Measurements from ENCODE around the gene EEPD1. TPM values are rescaled to one million over a fixed set of nuclear protein-coding genes. Genes with fewer than 3 reads are reported as not detected.

The EEPD1 gene
- total RNA-seq, 4 donors from 2014 or later, result 12.4 to 36.2 (median 20.4) TPM

GRCh38 chr7:36208426-36208825, 55.4 kb downstream of the EEPD1 start:
- ATAC-seq, result no peak
- no peaks in the 10 kb centered on the region for H3K27me3 ChIP-seq
- no peak overlapping the region for H3K4me3 ChIP-seq
- H3K4me1 ChIP-seq, result peaks cover 15 to 91% (median 36%) of the 10 kb centered on the region in 3 donors
- H3K36me3 ChIP-seq, result no peaks in the 10 kb centered on the region
- H3K9me3 ChIP-seq, result no peaks in the 10 kb centered on the region
- TF ChIP-seq, protein P1, sequence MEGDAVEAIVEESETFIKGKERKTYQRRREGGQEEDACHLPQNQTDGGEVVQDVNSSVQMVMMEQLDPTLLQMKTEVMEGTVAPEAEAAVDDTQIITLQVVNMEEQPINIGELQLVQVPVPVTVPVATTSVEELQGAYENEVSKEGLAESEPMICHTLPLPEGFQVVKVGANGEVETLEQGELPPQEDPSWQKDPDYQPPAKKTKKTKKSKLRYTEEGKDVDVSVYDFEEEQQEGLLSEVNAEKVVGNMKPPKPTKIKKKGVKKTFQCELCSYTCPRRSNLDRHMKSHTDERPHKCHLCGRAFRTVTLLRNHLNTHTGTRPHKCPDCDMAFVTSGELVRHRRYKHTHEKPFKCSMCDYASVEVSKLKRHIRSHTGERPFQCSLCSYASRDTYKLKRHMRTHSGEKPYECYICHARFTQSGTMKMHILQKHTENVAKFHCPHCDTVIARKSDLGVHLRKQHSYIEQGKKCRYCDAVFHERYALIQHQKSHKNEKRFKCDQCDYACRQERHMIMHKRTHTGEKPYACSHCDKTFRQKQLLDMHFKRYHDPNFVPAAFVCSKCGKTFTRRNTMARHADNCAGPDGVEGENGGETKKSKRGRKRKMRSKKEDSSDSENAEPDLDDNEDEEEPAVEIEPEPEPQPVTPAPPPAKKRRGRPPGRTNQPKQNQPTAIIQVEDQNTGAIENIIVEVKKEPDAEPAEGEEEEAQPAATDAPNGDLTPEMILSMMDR (IDR thresholded peaks at IDR 0.05), result no peak
- TF ChIP-seq POLR2AphosphoS5 (IDR thresholded peaks at IDR 0.05) (no peak), EP300 (IDR thresholded peaks at IDR 0.05) (no peak), POLR2A (IDR thresholded peaks at IDR 0.05) (no peak)
- H3K27ac ChIP-seq, result peak overlapping the region; percentile 85 to 95 (median 88)

GRCh38 chr7:36208997-36209813, 56.2 kb downstream of the EEPD1 start:
- Histone ChIP-seq H3K4me3 (no peak overlapping the region), H3K27me3 (no peaks in the 10 kb centered on the region), H3K27ac (peak overlapping the region; percentile 85 to 95 (median 88)), H3K9me3 (no peaks in the 10 kb centered on the region), H3K4me1 (peaks cover 15 to 87% (median 36%) of the 10 kb centered on the region in 3 donors), H3K36me3 (no peaks in the 10 kb centered on the region)
- TF ChIP-seq, protein P1 (IDR thresholded peaks at IDR 0.05), result no peak
- WGBS, 2 donors (ENCODE audit: low coverage in 1 of 2), result 82 to 100% methylated on average over 1 to 4 of the region's 9 CpGs
- no peak for ATAC-seq

DNA sequence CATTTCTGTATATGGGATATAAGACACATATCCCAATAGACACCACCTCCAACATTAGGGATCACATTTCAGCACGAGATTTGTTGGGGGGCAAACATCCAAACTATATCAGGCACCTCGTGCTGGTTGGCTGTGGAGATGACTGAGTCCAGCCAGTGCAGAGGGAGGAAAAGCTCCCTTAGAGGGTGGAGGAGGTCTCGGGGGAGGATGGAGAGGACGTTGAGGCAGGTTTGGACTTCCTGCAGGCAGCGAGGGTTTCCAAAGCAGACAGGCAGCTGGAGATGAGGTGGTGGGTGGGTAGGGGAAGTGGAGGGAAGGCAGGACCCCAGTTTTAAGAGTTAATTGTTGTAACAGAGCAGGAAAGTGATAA, 56.7 kb downstream of the EEPD1 start:
- no peak overlapping the region for H3K4me3 ChIP-seq
- 18 to 36% methylated on average over 3 to 5 of the region's 5 CpGs for WGBS, 2 donors (ENCODE audit: low coverage in 1 of 2)
- no peaks in the 10 kb centered on the region for H3K27me3 ChIP-seq
- TF ChIP-seq EP300 (IDR thresholded peaks at IDR 0.05) (no peak), POLR2A (IDR thresholded peaks at IDR 0.05) (no peak), POLR2AphosphoS5 (IDR thresholded peaks at IDR 0.05) (no peak)
- TF ChIP-seq, protein P1 (IDR thresholded peaks at IDR 0.05), result no peak
- peaks cover 15 to 87% (median 38%) of the 10 kb centered on the region in 3 donors for H3K4me1 ChIP-seq
- no peak for ATAC-seq
- H3K27ac ChIP-seq, result peak overlapping the region; percentile 5 to 90 (median 86)
- no peaks in the 10 kb centered on the region for H3K36me3 ChIP-seq
- no peaks in the 10 kb centered on the region for H3K9me3 ChIP-seq

GRCh38 chr7:36210291-36210922, 57.4 kb downstream of the EEPD1 start:
- 36 to 64% methylated on average over 5 of the region's 5 CpGs for WGBS, 2 donors (ENCODE audit: low coverage in 1 of 2)
- Histone ChIP-seq H3K36me3 (no peaks in the 10 kb centered on the region), H3K9me3 (no peaks in the 10 kb centered on the region), H3K27me3 (no peaks in the 10 kb centered on the region), H3K4me3 (no peak overlapping the region), H3K27ac (peak overlapping the region; percentile 58 to 90 (median 86)), H3K4me1 (peaks cover 15 to 87% (median 44%) of the 10 kb centered on the region in 3 donors)
- ATAC-seq, result no peak
- TF ChIP-seq POLR2AphosphoS5 (IDR thresholded peaks at IDR 0.05), result peak; percentile 58
- TF ChIP-seq, protein P1 (IDR thresholded peaks at IDR 0.05), result no peak
- TF ChIP-seq POLR2A (IDR thresholded peaks at IDR 0.05), result no peak
